Neural cell (in vitro differentiated cells): ENCODE results near the gene SEMG1. TPM values are rescaled to one million over a fixed set of nuclear protein-coding genes. Genes with fewer than 3 reads are reported as not detected.

ENCODE experiments used
- H2AFZ ChIP-seq: fragments of 200-600, 300-800 bp; sonication (generic), shearing (Covaris generic); 2 replicates; pipeline ENCODE4 v1.6.0; 2014; ENCODE audit warnings: low read depth, mild to moderate bottlenecking, antibody characterized with exemption, low read length, moderate library complexity
- H3F3A ChIP-seq: fragments of 200-600 bp; shearing (Covaris generic); 2 replicates; pipeline ENCODE4 v1.6.1; 2016; ENCODE audit warnings: mild to moderate bottlenecking, moderate library complexity, mixed read lengths, antibody characterized with exemption, low read length; ENCODE audit not compliant: insufficient read depth, poor library complexity, severe bottlenecking
- H3K27ac ChIP-seq: fragments of 200-600, 300-800 bp; sonication (generic), shearing (Covaris generic); 2 replicates; pipeline ENCODE4 v1.5.1; 2014; ENCODE audit warnings: mild to moderate bottlenecking, low read length, moderate library complexity
- H3K27me3 ChIP-seq: fragments of 300-800, 200-600 bp; sonication (generic), shearing (Covaris generic); 2 replicates; pipeline ENCODE4 v1.6.0; 2014; ENCODE audit warnings: mild to moderate bottlenecking, low read depth, low read length, moderate library complexity; ENCODE audit not compliant: insufficient read depth
- H3K36me3 ChIP-seq: fragments of 300-800, 200-600 bp; sonication (generic), shearing (Covaris generic); 2 replicates; pipeline ENCODE4 v1.5.1; 2014; ENCODE audit warnings: mild to moderate bottlenecking, antibody characterized with exemption, low read length, moderate library complexity; ENCODE audit not compliant: insufficient read depth
- H3K4me2 ChIP-seq: fragments of 300-800, 200-600 bp; sonication (generic), shearing (Covaris generic); 2 replicates; pipeline ENCODE4 v1.6.0; 2014; ENCODE audit warnings: mild to moderate bottlenecking, low read length
- H3K4me3 ChIP-seq: fragments of 300-800, 200-600 bp; sonication (generic), shearing (Covaris generic); 2 replicates; pipeline ENCODE4 v1.5.1; 2014; ENCODE audit warnings: mild to moderate bottlenecking, low read length, moderate library complexity
- H3K79me2 ChIP-seq: fragments of 200-600 bp; shearing (Covaris generic); replicated peaks from 2 replicates; pipeline ENCODE4 v1.6.0; 2014; ENCODE audit warnings: mild to moderate bottlenecking, low read length, moderate library complexity; ENCODE audit not compliant: insufficient read depth
- H3K9ac ChIP-seq: fragments of 300-800, 200-600 bp; sonication (generic), shearing (Covaris generic); 2 replicates; pipeline ENCODE4 v1.6.1; 2016; ENCODE audit warnings: mild to moderate bottlenecking, low read length, mixed read lengths
- H3K9me2 ChIP-seq: fragments of 200-600 bp; shearing (Covaris generic); 2 replicates; pipeline ENCODE4 v1.6.1; 2016; ENCODE audit warnings: mild to moderate bottlenecking, low read length, mixed read lengths; ENCODE audit not compliant: insufficient read depth
- H3K9me3 ChIP-seq: fragments of 200-600, 300-800 bp; sonication (generic), shearing (Covaris generic); 2 replicates; pipeline ENCODE4 v1.6.1; 2016; ENCODE audit warnings: mild to moderate bottlenecking, mixed run types, low read length, moderate library complexity, mixed read lengths
- H4K20me1 ChIP-seq: fragments of 200-600 bp; shearing (Covaris generic); 2 replicates; pipeline ENCODE4 v1.6.1; 2016; ENCODE audit warnings: mild to moderate bottlenecking, mixed run types; ENCODE audit not compliant: insufficient read depth
- EP300 ChIP-seq: fragments of 450-650 bp; conservative IDR thresholded peaks from 2 replicates; pipeline ENCODE4 v1.6.1; 2014; ENCODE audit warnings: antibody characterized with exemption, mild to moderate bottlenecking, moderate library complexity; ENCODE audit not compliant: poor library complexity, severe bottlenecking
- EZH2 ChIP-seq: fragments of 200-600, 300-800 bp; shearing (Covaris generic), sonication (generic); IDR thresholded peaks from 2 replicates; pipeline ENCODE4 v1.6.1; 2014; ENCODE audit warnings: antibody characterized with exemption, low read length, borderline replicate concordance, mild to moderate bottlenecking; ENCODE audit not compliant: insufficient read depth, poor library complexity, severe bottlenecking
- MXI1 ChIP-seq: fragments of 450-650 bp; conservative IDR thresholded peaks from 2 replicates; pipeline ENCODE4 v1.6.1; 2014; ENCODE audit warnings: antibody characterized with exemption, mild to moderate bottlenecking; ENCODE audit not compliant: poor library complexity, severe bottlenecking
- POLR2AphosphoS5 ChIP-seq: IDR thresholded peaks from 2 replicates; pipeline ENCODE4 v1.6.1; 2012
- RAD21 ChIP-seq: fragments of 450-650 bp; conservative IDR thresholded peaks from 2 replicates; pipeline ENCODE4 v1.6.1; 2014; ENCODE audit warnings: antibody characterized with exemption, mild to moderate bottlenecking, moderate library complexity
- SMC3 ChIP-seq: fragments of 450-650 bp; conservative IDR thresholded peaks from 2 replicates; pipeline ENCODE4 v1.6.1; 2014; ENCODE audit warnings: antibody characterized with exemption, mild to moderate bottlenecking, moderate library complexity; ENCODE audit not compliant: poor library complexity
- TAF1 ChIP-seq: IDR thresholded peaks from 2 replicates; pipeline ENCODE4 v1.6.1; 2012; ENCODE audit warnings: low read depth
- polyA plus RNA-seq: library from polyadenylated mRNA; depleted of rRNA; stranded (reverse); fragments of >200 nt; gene quantifications from 2 replicates; pipeline ENCODE4 v1.2.3, GENCODE V29; 2014
- TF ChIP-seq, protein P1 (sequence below): IDR thresholded peaks from 2 replicates; pipeline ENCODE4 v1.6.1; 2012; ENCODE audit warnings: borderline replicate concordance
- TF ChIP-seq, protein P2 (sequence below): fragments of 450-650 bp; IDR thresholded peaks from 2 replicates; pipeline ENCODE4 v1.5.1; 2014; ENCODE audit warnings: antibody characterized with exemption, mild to moderate bottlenecking, moderate library complexity; ENCODE audit not compliant: poor library complexity, severe bottlenecking

SEMG1 gene
- polyA plus RNA-seq, 1 donor from 2014 or later = not detected

DNA sequence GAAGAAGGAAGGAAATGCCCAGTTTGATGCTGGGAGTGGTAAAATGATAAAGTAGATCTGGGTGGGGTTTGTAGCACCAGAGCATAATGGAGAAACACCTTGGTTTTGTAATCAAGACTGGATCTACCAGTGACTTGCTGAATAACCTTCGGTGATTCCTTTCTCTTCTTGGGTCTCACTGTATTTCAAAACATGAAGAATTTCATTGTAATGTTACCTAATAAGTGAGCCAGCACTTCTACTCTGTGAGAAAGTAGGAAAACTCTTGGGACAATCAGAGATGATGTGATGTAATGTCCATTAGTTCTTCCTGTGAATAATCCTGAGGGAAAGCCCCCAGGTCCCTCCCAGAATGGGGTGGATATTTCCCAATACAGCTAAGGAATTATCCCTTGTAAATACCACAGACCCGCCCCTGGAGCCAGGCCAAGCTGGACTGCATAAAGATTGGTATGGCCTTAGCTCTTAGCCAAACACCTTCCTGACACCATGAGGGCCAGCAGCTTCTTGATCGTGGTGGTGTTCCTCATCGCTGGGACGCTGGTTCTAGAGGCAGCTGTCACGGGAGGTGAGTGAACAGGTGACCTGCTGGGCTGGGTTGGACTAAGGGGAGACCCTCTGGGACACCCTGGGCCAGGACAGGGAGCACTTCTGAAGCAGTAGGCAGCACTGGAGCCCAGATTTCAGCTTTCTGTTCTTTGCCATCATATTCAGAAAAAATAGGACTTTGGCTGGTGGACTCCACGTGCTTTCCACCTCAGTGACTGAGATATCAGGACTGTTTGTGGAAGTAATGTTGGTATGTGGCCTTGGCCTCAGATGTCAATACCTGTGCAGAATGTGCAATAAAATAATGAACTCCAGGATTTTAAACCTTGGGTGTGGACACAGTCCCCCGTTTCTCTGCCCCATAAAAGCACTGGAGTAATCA, 32.1 kb upstream of the SEMG1 start, which contains the start of gene PI3:
Gene PI3 (plus strand): TSS at position 469 of the 931 bp plus-strand sequence. CDS start 21 bp downstream, at position 490.
- no peak within 1 kb of the TSS for H2AFZ ChIP-seq
- no peaks in the 10 kb centered on the region for H3K9me3 ChIP-seq
- H3K4me2 ChIP-seq = no peak within 1 kb of the TSS
- H3K79me2 ChIP-seq = no peaks in the 10 kb centered on the region
- no peaks in the 10 kb centered on the region for H4K20me1 ChIP-seq
- no peaks in the 10 kb centered on the region for H3K36me3 ChIP-seq
- no peak within 1 kb of the TSS for H3K4me3 ChIP-seq
- H3F3A ChIP-seq = no peaks in the 10 kb centered on the region
- no peak within 1 kb of the TSS for H3K9ac ChIP-seq
- TF ChIP-seq, protein P1, sequence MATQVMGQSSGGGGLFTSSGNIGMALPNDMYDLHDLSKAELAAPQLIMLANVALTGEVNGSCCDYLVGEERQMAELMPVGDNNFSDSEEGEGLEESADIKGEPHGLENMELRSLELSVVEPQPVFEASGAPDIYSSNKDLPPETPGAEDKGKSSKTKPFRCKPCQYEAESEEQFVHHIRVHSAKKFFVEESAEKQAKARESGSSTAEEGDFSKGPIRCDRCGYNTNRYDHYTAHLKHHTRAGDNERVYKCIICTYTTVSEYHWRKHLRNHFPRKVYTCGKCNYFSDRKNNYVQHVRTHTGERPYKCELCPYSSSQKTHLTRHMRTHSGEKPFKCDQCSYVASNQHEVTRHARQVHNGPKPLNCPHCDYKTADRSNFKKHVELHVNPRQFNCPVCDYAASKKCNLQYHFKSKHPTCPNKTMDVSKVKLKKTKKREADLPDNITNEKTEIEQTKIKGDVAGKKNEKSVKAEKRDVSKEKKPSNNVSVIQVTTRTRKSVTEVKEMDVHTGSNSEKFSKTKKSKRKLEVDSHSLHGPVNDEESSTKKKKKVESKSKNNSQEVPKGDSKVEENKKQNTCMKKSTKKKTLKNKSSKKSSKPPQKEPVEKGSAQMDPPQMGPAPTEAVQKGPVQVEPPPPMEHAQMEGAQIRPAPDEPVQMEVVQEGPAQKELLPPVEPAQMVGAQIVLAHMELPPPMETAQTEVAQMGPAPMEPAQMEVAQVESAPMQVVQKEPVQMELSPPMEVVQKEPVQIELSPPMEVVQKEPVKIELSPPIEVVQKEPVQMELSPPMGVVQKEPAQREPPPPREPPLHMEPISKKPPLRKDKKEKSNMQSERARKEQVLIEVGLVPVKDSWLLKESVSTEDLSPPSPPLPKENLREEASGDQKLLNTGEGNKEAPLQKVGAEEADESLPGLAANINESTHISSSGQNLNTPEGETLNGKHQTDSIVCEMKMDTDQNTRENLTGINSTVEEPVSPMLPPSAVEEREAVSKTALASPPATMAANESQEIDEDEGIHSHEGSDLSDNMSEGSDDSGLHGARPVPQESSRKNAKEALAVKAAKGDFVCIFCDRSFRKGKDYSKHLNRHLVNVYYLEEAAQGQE = no peak
- TF ChIP-seq, protein P2, sequence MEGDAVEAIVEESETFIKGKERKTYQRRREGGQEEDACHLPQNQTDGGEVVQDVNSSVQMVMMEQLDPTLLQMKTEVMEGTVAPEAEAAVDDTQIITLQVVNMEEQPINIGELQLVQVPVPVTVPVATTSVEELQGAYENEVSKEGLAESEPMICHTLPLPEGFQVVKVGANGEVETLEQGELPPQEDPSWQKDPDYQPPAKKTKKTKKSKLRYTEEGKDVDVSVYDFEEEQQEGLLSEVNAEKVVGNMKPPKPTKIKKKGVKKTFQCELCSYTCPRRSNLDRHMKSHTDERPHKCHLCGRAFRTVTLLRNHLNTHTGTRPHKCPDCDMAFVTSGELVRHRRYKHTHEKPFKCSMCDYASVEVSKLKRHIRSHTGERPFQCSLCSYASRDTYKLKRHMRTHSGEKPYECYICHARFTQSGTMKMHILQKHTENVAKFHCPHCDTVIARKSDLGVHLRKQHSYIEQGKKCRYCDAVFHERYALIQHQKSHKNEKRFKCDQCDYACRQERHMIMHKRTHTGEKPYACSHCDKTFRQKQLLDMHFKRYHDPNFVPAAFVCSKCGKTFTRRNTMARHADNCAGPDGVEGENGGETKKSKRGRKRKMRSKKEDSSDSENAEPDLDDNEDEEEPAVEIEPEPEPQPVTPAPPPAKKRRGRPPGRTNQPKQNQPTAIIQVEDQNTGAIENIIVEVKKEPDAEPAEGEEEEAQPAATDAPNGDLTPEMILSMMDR = no peak
- no peak for TF ChIP-seq POLR2AphosphoS5
- TF ChIP-seq RAD21 = no peak
- no peak for TF ChIP-seq EP300
- no peak for TF ChIP-seq MXI1
- TF ChIP-seq SMC3 = no peak
- no peaks in the 10 kb centered on the region for H3K9me2 ChIP-seq
- H3K27me3 ChIP-seq = no peaks in the 10 kb centered on the region
- no peak within 1 kb of the TSS for H3K27ac ChIP-seq

DNA sequence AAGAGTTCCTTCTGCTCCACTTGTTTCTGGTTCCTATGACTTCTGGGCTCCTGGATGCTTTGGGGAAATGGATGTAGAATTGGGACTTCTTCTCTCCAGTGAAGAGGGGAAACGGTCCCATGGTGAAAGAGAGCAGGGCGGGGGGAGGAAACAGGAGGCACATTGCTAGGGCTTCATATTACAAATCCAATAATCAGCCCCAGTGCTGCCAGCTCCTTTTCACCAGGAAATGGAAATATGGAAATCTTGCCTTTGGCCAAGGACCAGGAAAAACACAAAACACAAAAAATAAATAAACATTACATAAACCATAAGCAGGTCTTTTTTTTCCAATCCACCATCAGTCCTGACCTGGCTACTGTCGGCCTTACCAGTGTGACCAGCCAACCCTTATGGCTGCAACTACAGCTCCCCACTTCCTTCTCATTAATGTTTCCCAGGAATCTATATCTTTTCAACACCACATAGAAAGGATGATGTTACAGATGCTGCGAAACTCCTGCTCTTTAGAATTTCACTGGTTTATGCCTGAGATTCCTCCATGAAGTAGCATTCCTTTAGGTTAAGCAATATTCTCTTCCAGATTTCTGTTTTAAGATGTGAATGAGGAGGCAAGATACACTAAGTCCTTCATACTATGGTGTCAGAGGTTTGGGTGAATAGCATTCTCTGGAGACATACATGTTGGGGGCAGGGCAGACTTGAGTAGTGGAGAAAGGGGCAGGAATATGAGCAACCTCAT, 30.1 kb upstream of the SEMG1 start:
- H2AFZ ChIP-seq = no peak overlapping the region
- no peaks in the 10 kb centered on the region for H3F3A ChIP-seq
- no peaks in the 10 kb centered on the region for H3K79me2 ChIP-seq
- no peaks in the 10 kb centered on the region for H4K20me1 ChIP-seq
- H3K27ac ChIP-seq = no peak overlapping the region
- H3K27me3 ChIP-seq = no peaks in the 10 kb centered on the region
- no peaks in the 10 kb centered on the region for H3K9me3 ChIP-seq
- no peak overlapping the region for H3K4me2 ChIP-seq
- no peak overlapping the region for H3K9ac ChIP-seq
- no peaks in the 10 kb centered on the region for H3K9me2 ChIP-seq
- H3K36me3 ChIP-seq = no peaks in the 10 kb centered on the region
- H3K4me3 ChIP-seq = no peak overlapping the region
- TF ChIP-seq EP300 = no peak
- TF ChIP-seq, protein P1 = no peak
- TF ChIP-seq EZH2 = no peak
- TF ChIP-seq SMC3 = no peak
- TF ChIP-seq RAD21 = no peak
- TF ChIP-seq TAF1 = no peak
- TF ChIP-seq, protein P2 = no peak
